CD4-positive, alpha-beta T cell treated with Interleukin-21 for 1 hour (primary cell): Measurements from ENCODE around the gene HBS1L.

Experiments
- DNase-seq: peaks from one replicate; pipeline ENCODE4 v3.0.0-alpha.2; 2020

Gene HBS1L

DNA sequence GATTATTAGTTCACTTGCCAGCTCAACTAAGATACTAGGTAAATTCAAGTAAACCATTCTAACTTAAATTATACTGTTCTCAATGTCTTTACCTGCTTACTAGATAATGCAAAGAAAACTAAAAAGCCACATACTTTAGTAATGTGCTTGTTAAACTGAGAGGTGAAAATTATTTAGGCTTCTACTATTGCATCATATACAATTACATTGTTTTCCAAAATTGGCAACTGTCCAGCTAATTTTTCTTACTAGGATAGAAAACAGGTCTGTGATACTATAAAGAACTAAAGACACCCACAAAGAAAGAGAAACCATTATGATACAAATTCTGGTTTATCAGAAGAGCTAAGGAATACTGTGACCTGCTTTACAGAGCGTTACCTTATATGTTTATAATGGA is 59.1 kb downstream of the HBS1L start:
- no peak for DNase-seq

GRCh38 chr6:134994431-134994830 is 60.2 kb downstream of the HBS1L start:
- no peak for DNase-seq

DNA sequence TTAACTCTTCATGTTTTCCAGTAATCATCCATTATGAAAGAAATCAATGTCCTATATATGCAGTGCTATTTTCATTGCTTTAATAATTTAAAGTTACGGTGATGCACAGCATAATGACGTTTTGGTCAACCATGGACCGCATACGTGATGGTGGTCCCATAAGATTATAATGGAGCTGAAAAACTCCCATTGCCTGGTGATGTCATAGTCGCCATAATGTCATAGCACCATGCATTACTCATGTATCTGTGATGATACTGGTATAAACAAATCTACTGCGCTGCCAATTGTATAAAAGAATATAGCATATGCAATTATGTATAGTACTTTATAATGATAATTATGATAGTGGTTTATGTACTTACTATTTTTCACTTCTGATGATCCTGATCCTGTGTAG is 62.5 kb downstream of the HBS1L start:
- DNase-seq = no peak

- DNase-seq = no peak
These were observed 64.4 kb downstream of the HBS1L start for GRCh38 chr6:134990262-134990661.

DNA sequence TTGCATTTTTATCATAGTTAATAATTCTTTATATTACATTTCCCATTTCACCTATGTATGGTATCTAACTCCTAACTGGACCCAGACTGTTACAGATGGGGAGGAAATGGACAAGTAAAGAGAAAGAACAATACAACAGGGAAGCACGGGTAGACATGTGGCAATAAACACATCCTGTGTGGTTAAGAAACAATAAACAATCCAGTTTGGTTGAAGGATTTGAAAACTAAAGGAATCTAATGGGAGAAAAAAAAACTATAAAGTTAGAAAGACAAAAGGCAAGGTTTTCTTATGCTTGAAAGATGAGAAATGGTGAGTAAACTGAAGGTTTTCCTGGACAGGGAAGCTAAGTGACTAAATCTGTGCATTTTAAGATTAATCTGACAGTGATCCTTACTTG is 69.8 kb downstream of the HBS1L start:
- no peak for DNase-seq

GRCh38 chr6:134983823-134984222 is 70.8 kb downstream of the HBS1L start:
- DNase-seq = no peak

DNA sequence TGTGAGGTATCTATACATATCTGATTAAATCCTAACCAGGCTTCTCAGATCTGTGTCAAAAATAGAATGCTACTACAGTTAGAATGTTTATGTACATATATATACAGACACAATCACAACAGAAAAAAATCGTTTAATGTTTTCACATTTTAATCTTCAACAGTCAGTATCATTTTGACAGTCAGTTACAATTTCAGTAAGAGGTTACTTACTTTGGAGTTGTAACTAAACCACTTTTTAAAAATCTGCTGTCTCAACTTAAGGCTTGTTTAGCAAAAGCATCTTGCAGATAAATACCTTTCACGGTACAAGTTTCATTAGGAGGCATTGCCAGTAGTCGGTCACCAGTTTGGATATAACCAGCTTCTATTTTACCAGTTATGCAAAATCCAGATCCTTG is 72.5 kb downstream of the HBS1L start:
- no peak for DNase-seq

DNA sequence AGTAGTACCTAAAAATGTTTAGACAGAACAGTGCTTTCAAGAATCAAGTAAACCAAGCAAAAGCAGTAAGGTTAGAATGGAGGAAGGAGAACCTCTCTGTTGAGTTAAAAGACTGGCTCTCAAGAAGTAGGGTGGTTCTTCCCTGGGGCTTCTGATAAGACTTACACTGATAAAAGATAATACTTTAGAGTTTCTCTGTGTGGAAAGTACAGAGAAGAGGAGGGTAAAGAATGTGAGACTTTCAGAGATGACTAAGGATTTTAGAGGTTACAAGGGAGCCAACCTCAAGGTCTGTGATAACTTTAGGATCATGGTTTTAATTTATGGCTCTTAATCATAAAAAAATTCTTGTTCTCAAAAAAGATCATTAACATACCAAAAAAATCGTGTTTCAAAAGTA is 73.8 kb downstream of the HBS1L start:
- no peak for DNase-seq

- no peak for DNase-seq
These were observed 75.5 kb downstream of the HBS1L start for GRCh38 chr6:134979142-134979541.

- DNase-seq = no peak
These were observed 80.3 kb downstream of the HBS1L start for GRCh38 chr6:134974370-134974769.

DNA sequence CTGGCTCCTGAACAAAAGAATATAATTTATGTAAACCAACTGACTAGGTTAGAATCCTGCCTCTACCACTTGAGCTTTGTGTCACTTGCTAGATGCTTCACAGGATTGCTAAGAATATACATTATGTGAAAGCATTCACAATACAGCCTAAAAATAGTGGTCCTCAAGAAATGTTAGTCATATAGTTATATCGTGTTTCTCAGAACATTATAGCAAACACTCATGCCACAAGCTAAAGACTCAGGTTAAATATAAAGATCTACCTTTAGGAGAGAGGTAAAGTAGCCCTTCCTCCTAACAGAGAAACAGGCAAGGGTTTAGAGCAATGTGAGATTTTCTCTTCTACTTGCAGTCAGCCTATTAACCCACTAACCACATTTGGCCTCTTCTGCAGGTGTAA is 86.9 kb downstream of the HBS1L start:
- no peak for DNase-seq

DNA sequence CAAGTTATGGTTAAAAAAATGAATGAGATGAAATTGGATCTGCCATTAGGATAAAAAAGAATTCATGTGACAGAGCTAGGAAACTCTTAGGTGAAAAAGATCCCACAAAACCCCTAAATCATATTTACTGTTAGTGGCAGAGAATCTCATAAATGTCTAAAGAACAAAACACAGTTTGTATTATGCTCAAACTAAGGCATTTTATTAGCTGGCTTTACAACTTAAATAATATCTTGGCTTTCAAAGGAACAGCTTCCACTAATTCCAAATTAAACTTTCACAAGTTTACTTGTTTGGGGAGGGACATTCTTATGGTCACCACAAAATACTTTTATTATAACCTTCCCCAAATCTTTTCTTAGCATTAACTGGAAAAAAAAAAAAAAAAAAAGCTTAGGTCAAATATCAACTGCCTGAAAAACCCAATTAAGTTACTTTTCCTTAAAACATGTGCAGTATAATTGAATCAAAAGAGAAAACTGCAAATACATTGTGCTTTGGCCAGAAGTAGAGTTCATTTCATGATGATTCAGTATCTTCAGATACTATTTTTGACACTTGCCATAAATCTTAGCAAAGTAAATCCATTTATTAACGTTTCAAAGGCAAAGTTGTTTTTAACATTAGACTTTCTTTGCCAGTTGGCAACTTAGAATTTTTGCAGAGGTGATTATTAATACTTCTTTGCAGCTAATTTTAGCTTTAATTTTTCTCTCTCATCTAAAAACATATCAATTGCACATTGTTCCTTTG is 90.0 kb downstream of the HBS1L start:
- DNase-seq = no peak

- no peak for DNase-seq
These were observed 92.2 kb downstream of the HBS1L start for GRCh38 chr6:134962421-134962820.

DNA sequence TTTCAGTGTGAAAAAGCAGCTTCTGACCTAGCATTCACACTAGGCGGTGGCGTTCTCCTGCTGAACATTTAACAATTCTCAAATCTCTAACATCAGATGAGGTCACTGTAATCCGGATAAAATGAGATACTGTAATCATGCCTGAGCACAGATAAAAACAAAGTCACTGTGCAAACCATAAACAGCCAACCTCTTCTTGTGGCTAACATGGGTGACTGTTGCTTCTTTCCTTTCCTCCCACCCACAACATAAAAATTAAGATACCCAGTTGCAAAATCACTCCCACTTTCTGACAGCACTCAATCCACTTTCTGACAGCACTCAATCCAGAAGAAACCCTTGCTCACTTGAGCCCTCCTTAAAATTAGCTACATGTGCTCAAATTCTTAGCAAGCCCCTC is 93.3 kb downstream of the HBS1L start:
- DNase-seq = no peak

GRCh38 chr6:134959603-134960002 is 95.0 kb downstream of the HBS1L start:
- DNase-seq = no peak

GRCh38 chr6:134956676-134957075 is 97.9 kb downstream of the HBS1L start:
- DNase-seq = no peak

DNA sequence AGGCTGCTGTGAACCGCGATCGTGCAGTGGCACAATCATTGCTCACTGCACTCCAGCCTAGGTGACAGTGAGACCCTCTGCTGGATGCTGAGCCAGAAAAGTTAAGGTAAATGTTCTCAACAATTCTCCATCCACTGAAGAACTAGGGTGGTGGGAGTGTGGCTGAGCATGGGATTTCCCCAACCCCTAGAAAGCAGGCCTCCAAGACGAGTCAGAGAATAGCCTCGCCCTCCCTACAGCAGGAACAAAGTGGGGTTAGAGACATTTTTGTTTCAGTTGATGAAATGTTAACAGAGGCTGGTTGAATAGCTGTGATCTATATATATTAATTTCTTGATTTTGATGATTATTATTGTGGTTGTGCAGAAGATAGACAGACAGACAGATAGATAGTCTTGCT is 98.6 kb downstream of the HBS1L start:
- no peak for DNase-seq

- no peak for DNase-seq
These were observed 100.2 kb downstream of the HBS1L start for GRCh38 chr6:134954272-134955000.

DNA sequence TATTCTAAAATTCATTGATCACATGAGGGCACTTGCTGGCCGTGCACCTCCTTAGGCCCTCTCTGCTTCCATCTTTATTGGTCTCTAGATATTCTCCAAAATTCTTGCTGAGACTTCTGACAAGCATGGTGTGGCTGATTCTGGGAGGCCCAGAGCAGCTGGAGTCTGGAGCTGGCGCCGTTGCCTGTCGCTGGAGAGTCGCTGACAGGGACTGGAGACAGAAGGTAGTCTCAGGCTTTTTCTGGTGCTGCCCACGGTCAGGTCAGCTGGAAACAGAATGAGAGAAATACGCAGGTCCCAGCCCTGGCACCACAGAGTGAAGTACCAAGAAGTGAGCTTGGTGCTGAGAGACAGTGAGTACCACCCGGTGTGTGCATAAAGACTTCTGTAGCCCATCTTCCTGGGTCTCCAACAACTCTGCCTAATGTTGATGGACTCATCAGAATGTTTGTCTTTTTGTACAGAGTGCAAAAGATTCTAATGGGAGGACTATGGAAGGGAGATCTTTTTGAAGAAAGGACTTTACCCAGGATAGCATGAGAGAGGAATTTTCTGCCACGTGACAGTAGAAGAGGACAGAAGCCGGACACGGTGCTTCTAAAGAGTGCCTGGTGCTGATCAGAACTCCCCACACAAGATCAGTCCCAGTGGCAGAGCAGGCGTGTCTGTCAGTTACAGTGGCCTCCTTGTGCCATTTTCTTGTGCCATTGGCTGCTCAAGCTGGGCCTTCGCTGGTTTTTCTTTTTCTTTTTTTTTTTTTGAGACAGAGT is 102.9 kb downstream of the HBS1L start:
- no peak for DNase-seq

DNA sequence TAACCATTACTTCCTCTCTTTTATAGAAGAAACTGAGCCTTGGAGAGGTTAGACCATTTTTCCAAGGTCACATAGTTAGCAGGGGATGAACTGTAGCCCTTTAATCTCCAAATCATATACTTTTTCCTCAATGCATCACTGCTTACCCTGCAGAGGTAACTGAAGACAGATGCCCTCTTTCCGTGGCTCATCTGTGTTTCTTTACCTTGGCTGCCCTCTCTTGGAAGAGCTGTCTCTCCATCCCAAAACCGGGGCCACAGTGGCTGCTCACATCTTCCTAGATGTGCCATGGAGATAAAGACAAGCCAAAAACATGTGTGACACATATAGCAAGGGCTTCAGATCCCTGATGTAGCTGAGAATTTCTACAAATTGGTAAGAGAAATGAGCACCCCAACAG is 104.1 kb downstream of the HBS1L start:
- no peak for DNase-seq

GRCh38 chr6:134949927-134950326 is 104.7 kb downstream of the HBS1L start, which contains the start of gene ALDH8A1:
Gene ALDH8A1 (minus strand): TSS chr6:134950101. CDS start chr6:134950053, 48 bp downstream.
- no peak for DNase-seq

DNA sequence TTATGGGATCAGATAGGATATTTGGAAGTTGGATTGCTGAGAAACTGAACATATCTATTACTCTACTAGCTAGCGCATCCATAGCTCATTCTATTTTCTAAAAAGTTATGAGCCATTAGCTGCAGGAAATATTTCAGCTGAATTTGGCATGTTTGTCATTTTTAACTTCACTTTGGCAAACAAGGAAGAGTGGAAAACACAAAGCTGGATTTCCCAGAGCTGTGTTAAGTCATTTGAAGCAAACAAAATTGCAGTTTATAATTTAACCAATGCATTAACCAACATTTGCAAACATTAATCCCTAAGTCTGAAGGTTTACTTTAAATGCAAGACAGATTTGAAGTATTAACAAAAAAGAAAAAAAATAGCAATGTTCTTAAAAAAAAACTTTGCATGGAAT is 105.9 kb downstream of the HBS1L start:
- no peak for DNase-seq

DNA sequence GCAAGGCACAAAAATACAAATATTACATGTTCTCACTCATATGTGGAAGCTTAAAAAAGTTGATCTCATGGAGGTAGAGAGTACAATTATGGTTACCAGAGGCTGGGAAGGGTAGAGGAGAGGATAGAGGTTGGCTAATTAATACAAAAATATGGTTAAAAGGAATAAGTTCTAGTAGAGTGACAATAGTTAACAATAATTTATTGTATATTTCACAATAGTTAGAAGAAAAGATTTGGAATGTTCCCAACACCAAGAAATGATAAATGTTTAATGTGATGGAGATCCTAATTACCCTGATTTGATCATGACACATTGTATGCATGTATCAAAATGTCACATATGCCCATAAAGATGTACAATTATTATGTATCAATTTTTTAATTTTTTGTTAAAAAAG is 106.5 kb downstream of the HBS1L start:
- no peak for DNase-seq

DNA sequence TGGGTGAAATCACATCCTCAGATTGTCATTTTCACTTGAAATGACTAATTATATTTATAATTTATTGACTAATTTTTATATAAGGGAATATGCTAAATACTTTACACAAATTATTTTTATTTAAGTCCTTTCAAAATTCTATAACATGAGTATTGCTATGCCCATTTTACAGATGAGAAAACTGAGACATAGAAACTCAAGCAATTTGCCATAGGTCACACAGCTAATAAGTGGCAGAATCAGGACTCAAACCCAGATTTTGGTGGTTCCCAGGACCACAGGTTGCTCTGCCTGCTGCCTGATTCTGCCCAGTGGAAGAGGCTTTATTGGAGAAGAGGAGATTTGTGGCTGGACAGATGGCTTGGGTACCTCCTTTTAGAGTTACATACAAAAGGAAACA is 109.6 kb downstream of the HBS1L start:
- no peak for DNase-seq
